22Rv1 (cell line): ENCODE results near the gene TMPO.
"Not testable (repeated sequence)": the region's sequence is repeated elsewhere in the genome, so short reads cannot be mapped to it uniquely, and the experiment has no call there.

ENCODE experiments used
- H3K27ac ChIP-seq: fragments of 450-650 bp; 2 replicates; pipeline ENCODE4 v1.5.1; 2017
- CTCF ChIP-seq: fragments of 450-650 bp; IDR thresholded peaks from 2 replicates; pipeline ENCODE4 v1.5.1; 2017; ENCODE audit warnings: mild to moderate bottlenecking
- ZFX ChIP-seq: fragments of 450-650 bp; IDR thresholded peaks from 2 replicates; pipeline ENCODE4 v1.6.1; 2017; ENCODE audit warnings: antibody characterized with exemption, borderline replicate concordance

Gene TMPO

GRCh38 chr12:98572010-98572409 lies 56.6 kb downstream of the TMPO start:
- no peak for TF ChIP-seq ZFX
- peak; percentile 73 for TF ChIP-seq CTCF
- H3K27ac ChIP-seq: no peak overlapping the region

- TF ChIP-seq CTCF: no peak
- TF ChIP-seq ZFX: no peak
- H3K27ac ChIP-seq: peak overlapping the region; percentile 50
These were observed 58.7 kb downstream of the TMPO start for GRCh38 chr12:98574110-98574509.

- no peak for TF ChIP-seq ZFX
- TF ChIP-seq CTCF: no peak
These were observed 59.6 kb downstream of the TMPO start for GRCh38 chr12:98575013-98575412.

GRCh38 chr12:98576795-98577194 lies 61.4 kb downstream of the TMPO start:
- not testable (repeated sequence) for H3K27ac ChIP-seq

More at GRCh38 chr12:98575013-98575412, 59.6 kb downstream of the TMPO start:
- H3K27ac ChIP-seq: no peak overlapping the region

GRCh38 chr12:98578392-98578791 lies 63.0 kb downstream of the TMPO start:
- TF ChIP-seq CTCF: no peak
- no peak for TF ChIP-seq ZFX
- H3K27ac ChIP-seq: no peak overlapping the region

GRCh38 chr12:98578821-98579220 lies 63.4 kb downstream of the TMPO start:
- TF ChIP-seq ZFX: no peak
- TF ChIP-seq CTCF: no peak

GRCh38 chr12:98579347-98579746 lies 64.0 kb downstream of the TMPO start:
- no peak for TF ChIP-seq ZFX
- no peak for TF ChIP-seq CTCF
- H3K27ac ChIP-seq: no peak overlapping the region

More at GRCh38 chr12:98578821-98579220, 63.4 kb downstream of the TMPO start:
- no peak overlapping the region for H3K27ac ChIP-seq

- H3K27ac ChIP-seq: no peak overlapping the region
- TF ChIP-seq CTCF (no peak), ZFX (no peak)
These were observed 64.4 kb downstream of the TMPO start for GRCh38 chr12:98579835-98580234.
